Caki2 (cell line): ENCODE data around the gene CCDC34. TPM values are rescaled to one million over a fixed set of nuclear protein-coding genes. Genes with fewer than 3 reads are reported as not detected.
A peak's percentile ranks its signal among the peaks of the same experiment; 100 is the strongest.
"Not testable (repeated sequence)": the region's sequence is repeated elsewhere in the genome, so short reads cannot be mapped to it uniquely, and the experiment has no call there.

ENCODE experiments used
- DNase-seq: peaks from one replicate; pipeline ENCODE4 v3.0.0-alpha.2; 2015; ENCODE audit warnings: low read depth
- in situ Hi-C: cut with HindIII; loops from 2 replicates; pipeline ENCODE4 v1.10.0; 2016; ENCODE audit warnings: low sequenced_read_pairs, low pct_unique_long_range_greater_than_20kb, mixed read lengths
- total RNA-seq: library from RNA; depleted of rRNA; stranded (reverse); fragments of >200 nt; shearing (Covaris generic); gene quantifications from 2 replicates; pipeline ENCODE4 v1.2.3, GENCODE V29; 2014; ENCODE audit warnings: low replicate concordance

CCDC34 gene
- total RNA-seq, 1 experiment from 2014 or later, result 16.8 TPM

- in situ Hi-C loops, result no loop called here
Measured at GRCh38 chr11:27347359-27348339, 15.4 kb downstream of the CCDC34 start.

GRCh38 chr11:27339941-27340340 is 23.1 kb downstream of the CCDC34 start:
- no peak for DNase-seq
- in situ Hi-C loops, result no loop called here

More at GRCh38 chr11:27347359-27348339, 15.4 kb downstream of the CCDC34 start:
- no peak for DNase-seq

GRCh38 chr11:27334764-27335163 is 28.3 kb downstream of the CCDC34 start:
- in situ Hi-C loops, DNase-seq: not testable (repeated sequence)

- no peak for DNase-seq
- in situ Hi-C loops, result no loop called here
Measured at GRCh38 chr11:27331981-27332380, 31.0 kb downstream of the CCDC34 start.

GRCh38 chr11:27330633-27331270 is 32.3 kb downstream of the CCDC34 start:
- no peak for DNase-seq
- in situ Hi-C loops, result no loop called here

- no peak for DNase-seq
- in situ Hi-C loops, result no loop called here
Measured at GRCh38 chr11:27329867-27330632, 33.0 kb downstream of the CCDC34 start.

- in situ Hi-C loops, result no loop called here
- DNase-seq, result no peak
Measured at GRCh38 chr11:27328614-27329013, 34.4 kb downstream of the CCDC34 start.

GRCh38 chr11:27327064-27327463 is 36.0 kb downstream of the CCDC34 start:
- in situ Hi-C loops, DNase-seq: not testable (repeated sequence)

GRCh38 chr11:27322196-27322595 is 40.8 kb downstream of the CCDC34 start:
- in situ Hi-C loops, DNase-seq: not testable (repeated sequence)

GRCh38 chr11:27321340-27321739 is 41.7 kb downstream of the CCDC34 start:
- in situ Hi-C loops, DNase-seq: not testable (repeated sequence)

- peak; percentile 86 for DNase-seq
- in situ Hi-C loops, result loop anchor here (5.0 kb wide), 1 partner anchor 37 kb away; no protein-coding TSS in a partner anchor
Measured at GRCh38 chr11:27319072-27319471, 43.9 kb downstream of the CCDC34 start.

- DNase-seq, result peak; percentile 50
- in situ Hi-C loops, result loop anchor here (5.0 kb wide), 1 partner anchor 35 kb away; no protein-coding TSS in a partner anchor
Measured at GRCh38 chr11:27317751-27318150, 45.3 kb downstream of the CCDC34 start.

- no peak for DNase-seq
- in situ Hi-C loops, result loop anchor here (5.0 kb wide), 1 partner anchor 34 kb away; no protein-coding TSS in a partner anchor
Measured at GRCh38 chr11:27315836-27316235, 47.2 kb downstream of the CCDC34 start.

GRCh38 chr11:27313157-27313821 is 49.7 kb downstream of the CCDC34 start:
- DNase-seq, result no peak
- in situ Hi-C loops, result no loop called here

GRCh38 chr11:27312110-27312509 is 50.9 kb downstream of the CCDC34 start:
- in situ Hi-C loops, result no loop called here
- peak; percentile 60 for DNase-seq

- DNase-seq, result no peak
- in situ Hi-C loops, result no loop called here
Measured at GRCh38 chr11:27310707-27311106, 52.3 kb downstream of the CCDC34 start.

- in situ Hi-C loops, result no loop called here
- DNase-seq, result no peak
Measured at GRCh38 chr11:27310182-27310581, 52.8 kb downstream of the CCDC34 start.

- DNase-seq, result no peak
- in situ Hi-C loops, result no loop called here
Measured at GRCh38 chr11:27309046-27309445, 54.0 kb downstream of the CCDC34 start.
